ENCODE measurements around the gene FBXO46. TPM values are rescaled to one million over a fixed set of nuclear protein-coding genes. Genes with fewer than 3 reads are reported as not detected.
"Not testable (repeated sequence)": the region's sequence is repeated elsewhere in the genome, so short reads cannot be mapped to it uniquely, and the experiment has no call there.

The FBXO46 gene
- polyA plus RNA-seq, 6 donors from 2014 or later: 9.4 to 23.0 (median 13.9) TPM

GRCh38 chr19:45763691-45764294 is 33.1 kb upstream of the FBXO46 start:
- DNase-seq: no peak
- no peak for ATAC-seq (ENCODE audit: low read depth in 2 of 2)
- Mint-ChIP-seq H3K27ac (no peak overlapping the region), H3K4me3 (no peak overlapping the region), H3K27me3 (peaks cover 0 to 54% (median 29%) of the 10 kb centered on the region in 3 donors), H3K4me1 (peaks cover 0 to 7% (median 4%) of the 10 kb centered on the region in 3 donors), H3K36me3 (no peaks in the 10 kb centered on the region), H3K9me3 (no peaks in the 10 kb centered on the region)

- H3K27ac Mint-ChIP-seq: no peak overlapping the region
Measured at GRCh38 chr19:45762870-45763631, 32.4 kb upstream of the FBXO46 start.

DNA sequence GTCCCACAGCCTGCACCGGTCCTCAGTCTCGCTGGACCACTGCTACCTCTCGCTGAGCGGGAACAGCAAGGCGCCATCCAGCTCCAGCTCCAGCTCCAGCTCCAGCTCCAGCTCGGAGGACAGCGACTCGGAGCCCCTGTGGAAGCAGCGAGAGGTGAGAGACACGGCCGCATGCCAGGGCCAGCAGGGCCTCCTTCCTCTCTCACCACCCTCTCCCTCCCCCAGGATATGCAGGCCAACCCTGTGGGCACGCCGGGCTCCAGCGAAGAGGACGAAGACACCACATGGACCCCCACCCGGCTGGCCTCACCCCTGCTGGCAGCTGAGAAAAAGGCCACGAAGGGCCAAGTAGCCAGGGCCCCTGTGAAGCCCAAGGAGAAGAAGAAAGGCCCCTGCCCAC is 31.0 kb upstream of the FBXO46 start:
- H3K9me3 Mint-ChIP-seq: no peaks in the 10 kb centered on the region
- H3K36me3 Mint-ChIP-seq: no peaks in the 10 kb centered on the region
- peaks cover 0 to 56% (median 34%) of the 10 kb centered on the region in 3 donors for H3K27me3 Mint-ChIP-seq
- DNase-seq (no peak), ATAC-seq (ENCODE audit: low read depth in 2 of 2) (no peak)
- no peak overlapping the region for H3K4me3 Mint-ChIP-seq
- no peak overlapping the region for H3K27ac Mint-ChIP-seq
- no peaks in the 10 kb centered on the region for H3K4me1 Mint-ChIP-seq

More at GRCh38 chr19:45762870-45763631, 32.4 kb upstream of the FBXO46 start:
- ATAC-seq (ENCODE audit: low read depth in 2 of 2) (no peak), DNase-seq (no peak)
- peaks cover 0 to 6% (median 3%) of the 10 kb centered on the region in 3 donors for H3K4me1 Mint-ChIP-seq
- no peaks in the 10 kb centered on the region for H3K36me3 Mint-ChIP-seq
- H3K27me3 Mint-ChIP-seq: peaks cover 0 to 59% (median 29%) of the 10 kb centered on the region in 3 donors
- H3K9me3 Mint-ChIP-seq: no peaks in the 10 kb centered on the region
- H3K4me3 Mint-ChIP-seq: no peak overlapping the region

- DNase-seq: no peak
- no peak overlapping the region for H3K27ac Mint-ChIP-seq
Measured at GRCh38 chr19:45758921-45759320, 28.2 kb upstream of the FBXO46 start.

GRCh38 chr19:45757695-45758094 is 27.0 kb upstream of the FBXO46 start:
- DNase-seq (no peak), ATAC-seq (ENCODE audit: low read depth in 2 of 2) (no peak)
- H3K4me3 Mint-ChIP-seq: no peak overlapping the region
- H3K9me3 Mint-ChIP-seq: no peaks in the 10 kb centered on the region
- no peaks in the 10 kb centered on the region for H3K4me1 Mint-ChIP-seq
- H3K36me3 Mint-ChIP-seq: no peaks in the 10 kb centered on the region
- peaks cover 0 to 38% (median 14%) of the 10 kb centered on the region in 3 donors for H3K27me3 Mint-ChIP-seq
- no peak overlapping the region for H3K27ac Mint-ChIP-seq

More at GRCh38 chr19:45758921-45759320, 28.2 kb upstream of the FBXO46 start:
- H3K9me3 Mint-ChIP-seq: no peaks in the 10 kb centered on the region
- H3K27me3 Mint-ChIP-seq: peaks cover 0 to 42% (median 14%) of the 10 kb centered on the region in 3 donors
- no peak overlapping the region for H3K4me3 Mint-ChIP-seq
- no peaks in the 10 kb centered on the region for H3K4me1 Mint-ChIP-seq
- no peak for ATAC-seq (ENCODE audit: low read depth in 2 of 2)
- H3K36me3 Mint-ChIP-seq: no peaks in the 10 kb centered on the region

GRCh38 chr19:45754323-45754722 is 23.6 kb upstream of the FBXO46 start:
- Mint-ChIP-seq H3K4me1 (no peaks in the 10 kb centered on the region), H3K27me3 (peaks cover 0 to 21% (median 9%) of the 10 kb centered on the region in 3 donors), H3K4me3 (no peak overlapping the region), H3K9me3 (no peaks in the 10 kb centered on the region), H3K36me3 (no peaks in the 10 kb centered on the region), H3K27ac (peak overlapping the region in 1 of 6 donors; percentile 76)
- ATAC-seq (ENCODE audit: low read depth in 2 of 2) (no peak), DNase-seq (no peak)

DNA sequence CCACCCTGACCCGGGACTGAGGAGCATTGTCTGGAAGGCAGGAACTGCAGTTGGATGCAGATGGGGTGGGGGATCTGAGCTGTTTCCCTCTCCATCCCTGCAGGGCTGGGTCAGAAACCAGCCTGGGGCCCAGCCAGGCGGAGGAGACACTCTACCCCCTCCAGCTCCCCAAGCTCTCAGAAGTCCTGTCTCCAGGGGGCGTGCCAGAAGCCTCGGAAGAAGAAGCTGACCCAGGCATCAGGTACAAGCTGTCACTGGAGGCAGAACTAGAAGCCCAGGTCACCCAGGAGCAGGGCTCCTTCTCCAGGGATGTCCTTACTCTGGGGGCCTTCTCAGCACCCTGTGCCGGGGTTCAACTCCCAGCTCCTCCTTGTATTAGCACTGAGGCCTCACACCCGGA is 22.9 kb upstream of the FBXO46 start:
- no peak for ATAC-seq (ENCODE audit: low read depth in 2 of 2)
- no peaks in the 10 kb centered on the region for H3K9me3 Mint-ChIP-seq
- no peaks in the 10 kb centered on the region for H3K4me1 Mint-ChIP-seq
- no peak overlapping the region for H3K27ac Mint-ChIP-seq
- peaks cover 0 to 13% (median 6%) of the 10 kb centered on the region in 3 donors for H3K27me3 Mint-ChIP-seq
- no peaks in the 10 kb centered on the region for H3K36me3 Mint-ChIP-seq
- DNase-seq: no peak
- no peak overlapping the region for H3K4me3 Mint-ChIP-seq

DNA sequence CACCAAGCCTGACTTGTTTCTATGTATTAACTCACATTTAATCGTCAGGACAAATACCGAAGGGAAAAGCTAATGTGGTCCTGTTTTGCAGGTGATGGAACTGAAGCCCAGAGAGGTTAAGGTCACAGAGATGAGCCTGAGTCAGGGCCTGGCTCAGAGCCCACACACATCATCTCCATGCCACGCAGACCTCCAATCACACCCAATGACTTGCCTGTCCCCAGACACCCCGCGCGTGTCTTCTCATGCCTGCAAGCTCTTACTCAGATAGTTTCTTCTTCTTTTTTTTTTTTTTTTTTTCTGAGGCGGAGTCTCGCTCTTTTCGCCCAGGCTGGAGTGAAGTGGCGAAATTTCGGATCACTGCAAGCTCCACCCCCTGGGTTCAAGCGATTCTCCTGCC is 21.9 kb upstream of the FBXO46 start:
- Mint-ChIP-seq H3K4me3 (no peak overlapping the region), H3K27ac (no peak overlapping the region), H3K36me3 (no peaks in the 10 kb centered on the region), H3K27me3 (peaks cover 0 to 18% (median 7%) of the 10 kb centered on the region in 3 donors), H3K9me3 (no peaks in the 10 kb centered on the region), H3K4me1 (no peaks in the 10 kb centered on the region)
- DNase-seq (no peak), ATAC-seq (ENCODE audit: low read depth in 2 of 2) (no peak)

DNA sequence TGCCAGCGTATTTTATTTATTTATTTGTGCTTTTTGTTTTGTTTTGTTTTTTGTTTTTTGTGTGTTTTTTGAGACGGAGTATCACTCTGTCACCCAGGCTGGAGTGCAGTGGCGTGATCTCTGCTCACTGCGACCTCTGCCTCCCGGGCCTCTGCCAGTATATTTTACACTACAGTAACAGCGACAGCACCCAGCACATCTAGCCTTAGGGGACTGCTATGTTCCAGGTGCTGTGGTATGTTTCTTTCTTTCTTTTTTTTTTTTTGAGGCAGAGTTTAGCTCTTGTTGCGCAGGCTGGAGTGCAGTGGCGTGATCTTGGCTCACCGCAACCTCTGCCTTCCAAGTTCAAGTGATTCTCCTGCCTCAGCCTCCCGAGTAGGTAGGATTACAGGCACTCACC is 20.8 kb upstream of the FBXO46 start:
- not testable (repeated sequence) for H3K4me3 Mint-ChIP-seq; ATAC-seq (ENCODE audit: low read depth in 2 of 2); H3K9me3 Mint-ChIP-seq; DNase-seq; H3K4me1 Mint-ChIP-seq; H3K27ac Mint-ChIP-seq; H3K36me3 Mint-ChIP-seq
- H3K27me3 Mint-ChIP-seq: peaks cover 0 to 20% (median 9%) of the 10 kb centered on the region in 3 donors

GRCh38 chr19:45747513-45747912 is 16.8 kb upstream of the FBXO46 start:
- Mint-ChIP-seq H3K4me1 (no peaks in the 10 kb centered on the region), H3K9me3 (no peaks in the 10 kb centered on the region), H3K36me3 (no peaks in the 10 kb centered on the region), H3K4me3 (no peak overlapping the region), H3K27ac (peak overlapping the region in 1 of 6 donors; percentile 62), H3K27me3 (peaks cover 7 to 36% (median 22%) of the 10 kb centered on the region in 3 donors)
- DNase-seq (no peak), ATAC-seq (ENCODE audit: low read depth in 2 of 2) (no peak)

GRCh38 chr19:45746866-45747265 is 16.2 kb upstream of the FBXO46 start:
- no peak overlapping the region for H3K4me3 Mint-ChIP-seq
- DNase-seq (no peak), ATAC-seq (ENCODE audit: low read depth in 2 of 2) (no peak)
- H3K27ac Mint-ChIP-seq: peak overlapping the region in 1 of 6 donors; percentile 42
- H3K36me3 Mint-ChIP-seq: no peaks in the 10 kb centered on the region
- peaks cover 7 to 40% (median 25%) of the 10 kb centered on the region in 3 donors for H3K27me3 Mint-ChIP-seq
- no peaks in the 10 kb centered on the region for H3K9me3 Mint-ChIP-seq
- no peaks in the 10 kb centered on the region for H3K4me1 Mint-ChIP-seq

DNA sequence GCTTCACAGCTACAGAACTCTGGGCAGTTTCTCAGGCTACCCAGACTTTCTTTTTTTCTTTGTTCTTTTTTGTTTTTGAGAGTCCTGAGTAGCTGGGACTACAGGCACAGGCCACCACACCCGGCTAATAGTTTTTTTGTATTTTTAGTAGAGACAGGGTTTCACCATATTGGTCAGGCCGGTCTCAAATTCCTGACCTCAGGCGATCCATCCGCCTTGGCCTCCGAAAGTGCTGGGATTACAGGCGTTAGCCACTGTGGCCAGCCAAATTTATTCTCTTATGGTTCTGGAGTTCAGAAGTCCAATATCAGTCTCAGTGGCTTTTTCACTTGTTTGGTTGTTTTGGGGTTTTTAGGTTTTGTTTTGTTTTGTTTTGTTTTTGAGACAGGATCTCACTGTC is 14.9 kb upstream of the FBXO46 start:
- no peak for DNase-seq
- H3K9me3 Mint-ChIP-seq: no peaks in the 10 kb centered on the region
- no peak overlapping the region for H3K4me3 Mint-ChIP-seq
- H3K27me3 Mint-ChIP-seq: peaks cover 7 to 40% (median 25%) of the 10 kb centered on the region in 3 donors
- no peaks in the 10 kb centered on the region for H3K36me3 Mint-ChIP-seq
- H3K4me1 Mint-ChIP-seq: no peaks in the 10 kb centered on the region
- H3K27ac Mint-ChIP-seq: no peak overlapping the region
- no peak for ATAC-seq (ENCODE audit: low read depth in 2 of 2)

DNA sequence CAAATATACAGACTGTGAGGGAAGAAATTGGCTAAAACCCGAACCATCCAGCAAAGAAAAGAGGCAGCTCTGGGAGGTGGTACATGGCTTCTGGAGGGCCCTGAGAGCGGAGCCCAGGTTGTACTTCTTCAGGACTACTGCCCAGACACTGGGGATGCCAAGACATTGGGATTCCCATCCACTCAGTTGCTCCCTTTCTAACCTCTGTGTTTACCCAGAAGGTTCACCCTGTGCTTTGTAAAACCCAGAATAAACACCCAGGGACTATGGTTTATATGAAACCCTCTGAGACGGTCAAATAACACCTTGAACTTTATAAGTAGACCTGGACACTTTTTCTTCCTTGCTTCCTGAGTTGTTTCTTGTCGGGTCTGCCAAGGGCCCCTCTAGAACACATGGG is 12.3 kb upstream of the FBXO46 start:
- DNase-seq: no peak
- Mint-ChIP-seq H3K27me3 (peaks cover 10 to 39% (median 33%) of the 10 kb centered on the region in 3 donors), H3K4me1 (no peaks in the 10 kb centered on the region), H3K27ac (no peak overlapping the region), H3K36me3 (no peaks in the 10 kb centered on the region), H3K4me3 (no peak overlapping the region), H3K9me3 (no peaks in the 10 kb centered on the region)
- ATAC-seq (ENCODE audit: low read depth in 2 of 2): no peak

All from naive B cell (primary cell).